ENCODE results near the gene ZCWPW2.

DNA sequence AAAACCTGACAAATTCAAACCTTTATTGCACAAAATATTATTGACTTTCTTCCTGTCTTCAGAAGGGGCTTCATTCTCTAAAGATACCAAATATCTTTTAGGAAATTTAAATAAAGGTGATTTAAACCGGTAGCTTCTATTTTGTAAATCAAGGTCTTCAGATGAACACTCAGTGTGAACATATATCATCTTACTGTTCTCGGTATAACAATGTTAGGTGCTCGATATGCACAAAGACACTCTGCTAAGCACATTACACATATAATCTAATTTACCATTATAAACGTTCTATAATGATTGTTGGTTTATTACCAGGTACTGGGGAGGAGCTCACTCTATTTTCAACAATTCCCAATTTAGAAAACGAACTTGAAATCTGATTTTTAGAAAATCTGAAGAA is 225.5 kb downstream of the ZCWPW2 start:
- TF ChIP-seq, protein P1, sequence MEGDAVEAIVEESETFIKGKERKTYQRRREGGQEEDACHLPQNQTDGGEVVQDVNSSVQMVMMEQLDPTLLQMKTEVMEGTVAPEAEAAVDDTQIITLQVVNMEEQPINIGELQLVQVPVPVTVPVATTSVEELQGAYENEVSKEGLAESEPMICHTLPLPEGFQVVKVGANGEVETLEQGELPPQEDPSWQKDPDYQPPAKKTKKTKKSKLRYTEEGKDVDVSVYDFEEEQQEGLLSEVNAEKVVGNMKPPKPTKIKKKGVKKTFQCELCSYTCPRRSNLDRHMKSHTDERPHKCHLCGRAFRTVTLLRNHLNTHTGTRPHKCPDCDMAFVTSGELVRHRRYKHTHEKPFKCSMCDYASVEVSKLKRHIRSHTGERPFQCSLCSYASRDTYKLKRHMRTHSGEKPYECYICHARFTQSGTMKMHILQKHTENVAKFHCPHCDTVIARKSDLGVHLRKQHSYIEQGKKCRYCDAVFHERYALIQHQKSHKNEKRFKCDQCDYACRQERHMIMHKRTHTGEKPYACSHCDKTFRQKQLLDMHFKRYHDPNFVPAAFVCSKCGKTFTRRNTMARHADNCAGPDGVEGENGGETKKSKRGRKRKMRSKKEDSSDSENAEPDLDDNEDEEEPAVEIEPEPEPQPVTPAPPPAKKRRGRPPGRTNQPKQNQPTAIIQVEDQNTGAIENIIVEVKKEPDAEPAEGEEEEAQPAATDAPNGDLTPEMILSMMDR (conservative IDR thresholded peaks at IDR 0.05; ENCODE audit: low read length): no peak
- no peak for TF ChIP-seq EZH2phosphoT487 (IDR thresholded peaks at IDR 0.05; ENCODE audit: borderline replicate concordance)

Measured in Loucy (cell line).